H1 (cell line): ENCODE results near the gene VPS35.

ENCODE experiments used
- CTCF ChIP-seq, 3 experiments: IDR thresholded peaks; 1 replicate in 2 of 3; 2 replicates in 1 of 3; pipeline versions ENCODE4 v1.5.1 to v1.6.1; 2011; ENCODE audit warnings: low read length in 3 of 3, mild to moderate bottlenecking in 3 of 3, inconsistent platforms in 2 of 3, low read depth in 1 of 3, moderate library complexity in 1 of 3; ENCODE audit not compliant: insufficient read depth in 1 of 3; ENCODE audit errors: control extremely low read depth in 1 of 3
- EP300 ChIP-seq, 2 experiments: IDR thresholded peaks; 1 replicate in 1 of 2; 2 replicates in 1 of 2; pipeline ENCODE4 v1.6.1; 2011 to 2012; ENCODE audit warnings: low read depth in 2 of 2, low read length in 2 of 2, mild to moderate bottlenecking in 2 of 2, borderline replicate concordance in 1 of 2, inconsistent platforms in 1 of 2, moderate library complexity in 1 of 2
- EZH2 ChIP-seq: fragments of 200-600 bp; sonication (generic); IDR thresholded peaks from 2 replicates; pipeline ENCODE4 v1.7.1; 2012; ENCODE audit warnings: low read depth, mild to moderate bottlenecking, moderate library complexity, low read length, inconsistent platforms; ENCODE audit not compliant: severe bottlenecking
- POLR2AphosphoS5 ChIP-seq: IDR thresholded peaks from 2 replicates; pipeline ENCODE4 v1.6.1; 2011; ENCODE audit warnings: low read depth, low read length

GRCh38 chr16:46702030-46702429 is 13.1 kb upstream of the VPS35 start:
- no peak for TF ChIP-seq EZH2
- TF ChIP-seq POLR2AphosphoS5, result no peak
- no peak for TF ChIP-seq EP300 (IDR thresholded peaks at IDR 0.05; ENCODE audit: borderline replicate concordance in 1 of 2, low read depth in 2 of 2, low read length in 2 of 2)
- TF ChIP-seq CTCF (IDR thresholded peaks at IDR 0.05; ENCODE audit: control extremely low read depth in 1 of 3, insufficient read depth in 1 of 3, low read depth in 1 of 3, low read length in 3 of 3), result no peak
